HepG2 (cell line): ENCODE data around the gene NOC4L. TPM values are rescaled to one million over a fixed set of nuclear protein-coding genes. Genes with fewer than 3 reads are reported as not detected.

Experiments used
- ATAC-seq: fragments of 200-7000 bp; cut with Tn5 transposase; 3 replicates; pipeline ENCODE4 v1.9.1; 2020; ENCODE audit warnings: mild to moderate bottlenecking, moderate library complexity
- BruUV-seq: library from RNA; stranded (reverse); fragments of 400-500 nt; replicated peaks from 2 replicates; lab custom pipeline; 2021; lab: Mats Ljungman, UMichigan
- CTCF ChIA-PET: fragments of 300-600 bp; formaldehyde crosslinking; extraction: SDS; loops from one replicate; lab custom pipeline; 2021; ENCODE audit warnings: low total read pairs, inconsistent platforms, low intra/inter-chr PET ratio; lab: Yijun Ruan, JAX
- POLR2A ChIA-PET: fragments of 350-600 bp; sonication (Branson Sonifier 250); formaldehyde crosslinking; loops from one replicate; lab custom pipeline; 2020; ENCODE audit warnings: antibody characterized with exemption, inconsistent platforms; lab: Yijun Ruan, JAX
- DNase-seq: peaks from one replicate; pipeline ENCODE4 v3.0.0-alpha.2; 2015; ENCODE audit warnings: low spot score
- FAIRE-seq: peaks from 3 replicates; lab custom pipeline; 2011; peaks lifted over from hg19 to GRCh38; lab: Jason Lieb, UNC
- H2AFZ ChIP-seq: one replicate; pipeline ENCODE4 v1.6.1; 2011; ENCODE audit warnings: low read length, inconsistent platforms
- H3K27ac ChIP-seq: fragments of 300-600 bp; 3 replicates; pipeline ENCODE4 v1.8.0; 2011; ENCODE audit warnings: mixed run types, mild to moderate bottlenecking, mixed read lengths, low read length, inconsistent platforms; ENCODE audit not compliant: insufficient read depth; ENCODE audit errors: extremely low read length
- H3K27me3 ChIP-seq, 2 experiments: fragments of 200-600 bp in 1 of 2; 2 replicates in 1 of 2; 3 replicates in 1 of 2; pipeline versions ENCODE4 v1.6.0 to v1.8.0; 2011; ENCODE audit warnings: low read length in 2 of 2, mild to moderate bottlenecking in 2 of 2, moderate library complexity in 2 of 2, inconsistent platforms in 1 of 2; ENCODE audit not compliant: insufficient read depth in 2 of 2, control insufficient read depth in 1 of 2
- H3K36me3 ChIP-seq, 2 experiments: fragments of 200-600 bp in 1 of 2; replicated peaks in 1 of 2; 2 replicates in 1 of 2; 3 replicates in 1 of 2; pipeline versions ENCODE4 v1.5.1 to v1.8.0; 2011; ENCODE audit warnings: low read length in 2 of 2, inconsistent platforms in 1 of 2; ENCODE audit not compliant: insufficient read depth in 2 of 2, control insufficient read depth in 1 of 2
- H3K4me1 ChIP-seq: 2 replicates; pipeline ENCODE4 v1.5.1; 2012; ENCODE audit warnings: low read length, inconsistent platforms; ENCODE audit not compliant: insufficient read depth
- H3K4me2 ChIP-seq: 2 replicates; pipeline ENCODE4 v1.6.0; 2011; ENCODE audit warnings: low read depth, low read length, inconsistent platforms
- H3K4me3 ChIP-seq, 3 experiments: fragments of 200-600 bp in 1 of 3; sonication (generic), shearing (Covaris generic) in 1 of 3; replicated peaks in 1 of 3; 2 replicates each; pipeline ENCODE4 v1.5.1; 2011 to 2016; ENCODE audit warnings: low read length in 3 of 3, inconsistent platforms in 2 of 3, low read depth in 2 of 3, mild to moderate bottlenecking in 2 of 3, control low read depth in 1 of 3, mixed read lengths in 1 of 3; ENCODE audit not compliant: insufficient read depth in 1 of 3
- H3K79me2 ChIP-seq: one replicate; pipeline ENCODE4 v1.6.1; 2011; ENCODE audit warnings: low read length, inconsistent platforms; ENCODE audit not compliant: insufficient read depth
- H3K9ac ChIP-seq: 2 replicates; pipeline ENCODE4 v1.6.0; 2011; ENCODE audit warnings: mild to moderate bottlenecking, low read depth, low read length, inconsistent platforms; ENCODE audit not compliant: insufficient read depth
- H3K9me3 ChIP-seq: 2 replicates; pipeline ENCODE4 v1.5.1; 2012; ENCODE audit warnings: mild to moderate bottlenecking, low read length
- H4K20me1 ChIP-seq: 2 replicates; pipeline ENCODE4 v1.6.0; 2011; ENCODE audit warnings: inconsistent platforms, mild to moderate bottlenecking, low read length, moderate library complexity; ENCODE audit not compliant: insufficient read depth
- ARID5B ChIP-seq: IDR thresholded peaks from 2 replicates; pipeline ENCODE4 v1.4.0; 2020; ENCODE audit warnings: mild to moderate bottlenecking, missing genetic modification reagents
- CENPX ChIP-seq: sonication (generic); formaldehyde crosslinking; IDR thresholded peaks from 2 replicates; pipeline ENCODE4 v1.9.0; 2021; ENCODE audit warnings: mild to moderate bottlenecking, missing genetic modification reagents, moderate library complexity
- FOSL1 ChIP-seq: sonication (generic); formaldehyde crosslinking; IDR thresholded peaks from 2 replicates; pipeline ENCODE4 v1.9.0; 2021; ENCODE audit warnings: missing genetic modification reagents, borderline replicate concordance
- GABPA ChIP-seq, 2 experiments: IDR thresholded peaks; 2 replicates each; pipeline ENCODE4 v1.6.1; 2011 to 2016; ENCODE audit warnings: low read depth in 2 of 2, low read length in 1 of 2, missing biosample characterization in 1 of 2, missing genetic modification characterization in 1 of 2
- KDM5A ChIP-seq: fragments of 200-600 bp; sonication (generic); IDR thresholded peaks from 2 replicates; pipeline ENCODE4 v1.7.0; 2018; ENCODE audit warnings: antibody characterized with exemption, mild to moderate bottlenecking, low read length, borderline replicate concordance
- MAFF ChIP-seq: IDR thresholded peaks from 2 replicates; pipeline ENCODE4 v1.6.1; 2011; ENCODE audit warnings: low read depth, low read length, improper control_type of control experiment
- MYC ChIP-seq: sonication (generic); formaldehyde crosslinking; IDR thresholded peaks from 2 replicates; pipeline ENCODE4 v1.9.0; 2021; ENCODE audit warnings: missing genetic modification reagents, borderline replicate concordance
- PPARG ChIP-seq: conservative IDR thresholded peaks from 2 replicates; pipeline ENCODE4 v1.6.1; 2016; ENCODE audit warnings: missing biosample characterization, missing genetic modification reagents
- SP5 ChIP-seq: IDR thresholded peaks from 2 replicates; pipeline ENCODE4 v1.6.1; 2016; ENCODE audit warnings: low read depth, borderline replicate concordance
- TSC22D2 ChIP-seq: sonication (generic); formaldehyde crosslinking; IDR thresholded peaks from 2 replicates; pipeline ENCODE4 v1.5.1; 2020; ENCODE audit warnings: missing genetic modification reagents, mild to moderate bottlenecking, borderline replicate concordance
- ZNF282 ChIP-seq: fragments of 450-650 bp; IDR thresholded peaks from 2 replicates; pipeline ENCODE4 v1.6.1; 2018; ENCODE audit not compliant: partially characterized antibody
- ZNF850 ChIP-seq: sonication (generic); formaldehyde crosslinking; conservative IDR thresholded peaks from 2 replicates; pipeline ENCODE4 v1.9.0; 2021; ENCODE audit warnings: mild to moderate bottlenecking, missing genetic modification reagents
- WGBS: methylation state at CpG from one replicate; pipeline ENCODE4 v1.1.6; 2017; ENCODE audit warnings: low lambda C conversion rate; 5-methylcytosine and 5-hydroxymethylcytosine counted together
- in situ Hi-C: cut with HindIII; loops from 2 replicates; pipeline ENCODE4 v1.10.0; 2017; ENCODE audit warnings: low pct_unique_long_range_greater_than_20kb; ENCODE audit not compliant: extremely low pct_ligation_motif_present
- intact Hi-C: fragments of 100-400 bp; cut with micrococcal nuclease; formaldehyde crosslinking; loops from one replicate; pipeline ENCODE4 v1.10.0; 2022; ENCODE audit not compliant: unreplicated experiment
- polyA plus RNA-seq, 8 experiments: library from polyadenylated mRNA; depleted of rRNA in 3 of 8; stranded (reverse) in 7 of 8; unstranded in 1 of 8; fragments of >200 nt; fragmentation: Illumina TruSeq in 4 of 8; extraction: Trizol in 4 of 8; gene quantifications; 2 replicates each; pipeline versions ENCODE4 v1.2.1 to v1.2.3, GENCODE V29; 2011 to 2016; ENCODE audit warnings: low read depth in 4 of 8, missing spikeins in 1 of 8, mixed read lengths in 1 of 8; ENCODE audit not compliant: insufficient read depth in 1 of 8
- total RNA-seq, 5 experiments: library from RNA; depleted of rRNA; stranded (reverse); fragments of >200 nt; fragmentation: Illumina TruSeq; extraction: Trizol; gene quantifications; 2 replicates each; pipeline ENCODE4 v1.2.3, GENCODE V29; 2016; ENCODE audit warnings: low read depth in 1 of 5
- TF ChIP-seq, protein P1 (sequence below): sonication (generic); formaldehyde crosslinking; IDR thresholded peaks from 2 replicates; pipeline ENCODE4 v1.5.0; 2020; ENCODE audit warnings: missing genetic modification reagents
- TF ChIP-seq, protein P2 (sequence below): sonication (generic); formaldehyde crosslinking; IDR thresholded peaks from 2 replicates; pipeline ENCODE4 v1.4.0; 2020; ENCODE audit warnings: missing genetic modification reagents
- TF ChIP-seq, protein P3 (sequence below): sonication (generic); formaldehyde crosslinking; IDR thresholded peaks from 2 replicates; pipeline ENCODE4 v1.5.0; 2020; ENCODE audit warnings: mild to moderate bottlenecking, missing genetic modification reagents, moderate library complexity

Gene NOC4L
- total and polyA plus RNA-seq, 2 of the 13 experiments (the other 11 are each of a cell fraction or from before 2014, with no cell fraction given), result 4.3 to 14.6 TPM

DNA sequence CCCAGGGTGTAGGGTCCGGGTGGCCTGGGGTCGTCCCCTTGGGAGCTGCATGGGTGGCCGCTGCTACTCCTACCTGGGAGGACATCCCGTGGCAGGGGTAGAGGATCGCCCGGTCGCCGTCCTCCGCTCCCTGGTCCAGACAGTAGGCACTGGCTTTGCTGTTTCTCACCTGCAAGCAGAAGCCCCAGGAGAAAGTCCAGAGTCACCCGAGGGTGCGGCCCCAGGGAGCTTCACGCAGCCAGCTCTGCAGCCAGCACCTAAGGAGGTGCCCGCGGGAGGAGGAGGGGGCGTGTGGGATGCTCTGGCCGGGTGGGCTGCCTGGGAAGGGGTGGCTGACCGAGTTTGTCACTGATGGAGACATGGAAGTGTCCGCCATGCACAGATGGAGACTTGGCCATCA is 54.8 kb downstream of the NOC4L start (continued):
- no peak for TF ChIP-seq ARID5B
- TF ChIP-seq, all 625 proteins: peak for 0

DNA sequence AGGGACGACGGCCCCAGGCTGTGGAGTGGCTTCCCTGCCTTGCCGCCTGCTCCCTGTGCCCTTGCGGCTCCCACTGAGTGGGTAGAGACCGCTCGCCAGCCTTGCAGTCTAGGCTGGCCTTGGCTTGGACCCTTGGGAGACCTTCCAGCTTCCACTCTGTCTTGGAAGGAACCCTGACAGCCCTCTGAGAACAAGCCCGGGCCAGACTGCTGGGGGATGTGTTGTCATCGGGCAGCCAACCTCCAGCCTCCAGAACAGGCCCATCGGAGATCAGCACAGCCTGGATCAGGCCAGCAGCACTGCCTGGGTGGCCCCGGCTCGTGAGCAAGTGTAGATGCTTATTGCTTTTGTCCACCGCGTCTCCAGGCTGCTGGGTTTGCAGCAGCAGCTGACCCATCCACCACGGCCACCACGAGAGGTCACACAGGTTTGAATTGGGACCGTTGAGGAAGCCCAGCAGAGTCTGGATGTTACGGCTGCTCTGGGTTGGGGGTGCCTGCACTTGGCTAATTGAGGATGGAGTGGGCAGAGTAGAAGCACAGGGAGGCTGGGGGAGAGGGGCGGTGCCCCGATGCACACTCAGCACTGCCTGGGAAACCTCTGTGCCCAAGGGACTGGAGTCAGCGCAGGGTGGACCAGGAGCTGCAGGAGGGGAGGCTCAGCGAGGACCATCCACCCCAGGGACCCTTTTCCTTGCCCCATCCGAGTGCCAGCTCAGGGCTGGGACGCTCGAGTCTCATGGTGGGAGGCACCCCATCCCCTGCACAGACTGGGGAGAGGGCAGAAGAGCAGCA is 55.5 kb downstream of the NOC4L start:
- Histone ChIP-seq H3K27me3 (peaks cover 38 to 90% of the 10 kb centered on the region in 2 experiments), H3K79me2 (no peaks in the 10 kb centered on the region), H3K9me3 (peaks cover under 1% of the 10 kb centered on the region; the same call in 1 of the 2 replicates), H3K4me3 (no peak overlapping the region), H3K9ac (no peak overlapping the region), H4K20me1 (peaks cover 5% of the 10 kb centered on the region; the same call in 1 of the 2 replicates), H3K4me1 (no peaks in the 10 kb centered on the region), H3K36me3 (no peaks in the 10 kb centered on the region), H3K4me2 (no peak overlapping the region), H3K27ac (no peak overlapping the region), H2AFZ (no peak overlapping the region)
- no peak for DNase-seq
- 10% methylated on average over 4 of the region's 24 CpGs for WGBS
- intact Hi-C loops (no loop called here), in situ Hi-C loops (no loop called here)
- POLR2A ChIA-PET, result no interaction called here
- BruUV-seq, result no TSS peak
- CTCF ChIA-PET, result no interaction called here
- ATAC-seq, result no peak
- FAIRE-seq, result no peak
- no peak for TF ChIP-seq MYC (CRISPR knock-in tag)
- TF ChIP-seq, protein P1, sequence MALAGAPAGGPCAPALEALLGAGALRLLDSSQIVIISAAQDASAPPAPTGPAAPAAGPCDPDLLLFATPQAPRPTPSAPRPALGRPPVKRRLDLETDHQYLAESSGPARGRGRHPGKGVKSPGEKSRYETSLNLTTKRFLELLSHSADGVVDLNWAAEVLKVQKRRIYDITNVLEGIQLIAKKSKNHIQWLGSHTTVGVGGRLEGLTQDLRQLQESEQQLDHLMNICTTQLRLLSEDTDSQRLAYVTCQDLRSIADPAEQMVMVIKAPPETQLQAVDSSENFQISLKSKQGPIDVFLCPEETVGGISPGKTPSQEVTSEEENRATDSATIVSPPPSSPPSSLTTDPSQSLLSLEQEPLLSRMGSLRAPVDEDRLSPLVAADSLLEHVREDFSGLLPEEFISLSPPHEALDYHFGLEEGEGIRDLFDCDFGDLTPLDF (CRISPR knock-in tag), result no peak
- TF ChIP-seq, protein P2, sequence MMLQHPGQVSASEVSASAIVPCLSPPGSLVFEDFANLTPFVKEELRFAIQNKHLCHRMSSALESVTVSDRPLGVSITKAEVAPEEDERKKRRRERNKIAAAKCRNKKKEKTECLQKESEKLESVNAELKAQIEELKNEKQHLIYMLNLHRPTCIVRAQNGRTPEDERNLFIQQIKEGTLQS, result no peak
- TF ChIP-seq SP5 (CRISPR knock-in tag), result no peak
- no peak for TF ChIP-seq ZNF282
- no peak for TF ChIP-seq CENPX (CRISPR knock-in tag)
- TF ChIP-seq, protein P3, sequence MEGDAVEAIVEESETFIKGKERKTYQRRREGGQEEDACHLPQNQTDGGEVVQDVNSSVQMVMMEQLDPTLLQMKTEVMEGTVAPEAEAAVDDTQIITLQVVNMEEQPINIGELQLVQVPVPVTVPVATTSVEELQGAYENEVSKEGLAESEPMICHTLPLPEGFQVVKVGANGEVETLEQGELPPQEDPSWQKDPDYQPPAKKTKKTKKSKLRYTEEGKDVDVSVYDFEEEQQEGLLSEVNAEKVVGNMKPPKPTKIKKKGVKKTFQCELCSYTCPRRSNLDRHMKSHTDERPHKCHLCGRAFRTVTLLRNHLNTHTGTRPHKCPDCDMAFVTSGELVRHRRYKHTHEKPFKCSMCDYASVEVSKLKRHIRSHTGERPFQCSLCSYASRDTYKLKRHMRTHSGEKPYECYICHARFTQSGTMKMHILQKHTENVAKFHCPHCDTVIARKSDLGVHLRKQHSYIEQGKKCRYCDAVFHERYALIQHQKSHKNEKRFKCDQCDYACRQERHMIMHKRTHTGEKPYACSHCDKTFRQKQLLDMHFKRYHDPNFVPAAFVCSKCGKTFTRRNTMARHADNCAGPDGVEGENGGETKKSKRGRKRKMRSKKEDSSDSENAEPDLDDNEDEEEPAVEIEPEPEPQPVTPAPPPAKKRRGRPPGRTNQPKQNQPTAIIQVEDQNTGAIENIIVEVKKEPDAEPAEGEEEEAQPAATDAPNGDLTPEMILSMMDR, result no peak
- TF ChIP-seq TSC22D2 (CRISPR knock-in tag), result no peak
- TF ChIP-seq MAFF, result no peak
- TF ChIP-seq KDM5A, result no peak
- no peak for TF ChIP-seq FOSL1 (CRISPR knock-in tag)
- no peak for TF ChIP-seq ZNF850 (CRISPR knock-in tag)
- TF ChIP-seq GABPA (IDR thresholded peaks at IDR 0.05; ENCODE audit: low read depth, low read length), result no peak
- no peak for TF ChIP-seq GABPA (CRISPR knock-in tag; IDR thresholded peaks at IDR 0.05; ENCODE audit: low read depth)
- TF ChIP-seq PPARG (CRISPR knock-in tag), result no peak
